ENCODE data around the gene ZNF346.

DNA sequence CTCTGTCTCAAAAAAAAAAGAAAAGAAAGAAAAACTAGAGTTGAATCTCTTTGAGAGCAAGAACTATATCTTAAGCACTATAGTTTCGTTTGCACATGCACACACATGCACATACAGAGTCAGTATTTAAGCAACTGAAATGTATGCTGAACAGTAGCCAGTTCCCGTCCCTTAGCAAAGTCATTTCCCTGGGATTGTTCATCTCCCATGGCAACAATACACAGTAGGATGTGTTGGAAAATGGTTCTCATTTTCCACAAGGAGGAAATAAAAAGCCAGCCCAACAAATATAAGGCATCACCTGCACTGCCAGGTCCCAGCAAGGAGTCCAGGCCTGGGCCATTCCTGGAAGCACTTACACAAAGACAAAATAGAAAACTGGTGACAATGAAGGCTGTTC, 4.2 kb upstream of the ZNF346 start:
- TF ChIP-seq, protein P1, sequence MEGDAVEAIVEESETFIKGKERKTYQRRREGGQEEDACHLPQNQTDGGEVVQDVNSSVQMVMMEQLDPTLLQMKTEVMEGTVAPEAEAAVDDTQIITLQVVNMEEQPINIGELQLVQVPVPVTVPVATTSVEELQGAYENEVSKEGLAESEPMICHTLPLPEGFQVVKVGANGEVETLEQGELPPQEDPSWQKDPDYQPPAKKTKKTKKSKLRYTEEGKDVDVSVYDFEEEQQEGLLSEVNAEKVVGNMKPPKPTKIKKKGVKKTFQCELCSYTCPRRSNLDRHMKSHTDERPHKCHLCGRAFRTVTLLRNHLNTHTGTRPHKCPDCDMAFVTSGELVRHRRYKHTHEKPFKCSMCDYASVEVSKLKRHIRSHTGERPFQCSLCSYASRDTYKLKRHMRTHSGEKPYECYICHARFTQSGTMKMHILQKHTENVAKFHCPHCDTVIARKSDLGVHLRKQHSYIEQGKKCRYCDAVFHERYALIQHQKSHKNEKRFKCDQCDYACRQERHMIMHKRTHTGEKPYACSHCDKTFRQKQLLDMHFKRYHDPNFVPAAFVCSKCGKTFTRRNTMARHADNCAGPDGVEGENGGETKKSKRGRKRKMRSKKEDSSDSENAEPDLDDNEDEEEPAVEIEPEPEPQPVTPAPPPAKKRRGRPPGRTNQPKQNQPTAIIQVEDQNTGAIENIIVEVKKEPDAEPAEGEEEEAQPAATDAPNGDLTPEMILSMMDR (IDR thresholded peaks at IDR 0.05) = no peak
- no peak for TF ChIP-seq POLR2A (IDR thresholded peaks at IDR 0.05)
